Mammary microvascular endothelial cell (primary cell): Measurements from ENCODE around the gene CCL13. TPM values are rescaled to one million over a fixed set of nuclear protein-coding genes. Genes with fewer than 3 reads are reported as not detected.

Experiments
- total RNA-seq: library from RNA; depleted of rRNA; stranded (reverse); fragments of >200 nt; gene quantifications from 2 replicates; pipeline ENCODE4 v1.2.3, GENCODE V29; 2015

The CCL13 gene
- not detected in 2 replicates for total RNA-seq

GRCh38 chr17:34356194-34356593, at the start of gene CCL13:
TSS of gene CCL13 (plus strand) at chr17:34356480. CDS start at chr17:34356527, 47 bp downstream.

DNA sequence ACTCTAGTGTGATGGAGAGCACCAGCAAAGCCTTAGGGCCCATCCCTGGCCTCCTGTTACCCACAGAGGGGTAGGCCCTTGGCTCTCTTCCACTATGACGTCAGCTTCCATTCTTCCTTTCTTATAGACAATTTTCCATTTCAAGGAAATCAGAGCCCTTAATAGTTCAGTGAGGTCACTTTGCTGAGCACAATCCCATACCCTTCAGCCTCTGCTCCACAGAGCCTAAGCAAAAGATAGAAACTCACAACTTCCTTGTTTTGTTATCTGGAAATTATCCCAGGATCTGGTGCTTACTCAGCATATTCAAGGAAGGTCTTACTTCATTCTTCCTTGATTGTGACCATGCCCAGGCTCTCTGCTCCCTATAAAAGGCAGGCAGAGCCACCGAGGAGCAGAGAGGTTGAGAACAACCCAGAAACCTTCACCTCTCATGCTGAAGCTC, 37.2 kb upstream of the CCL13 start, which contains the start of gene CCL8:
CCL8 (plus strand) TSS at position 397 of the 445 bp plus-strand sequence. CDS start 67 bp downstream, outside the sequence.

GRCh38 chr17:34363183-34363661, 6.9 kb downstream of the CCL13 start, which contains the start of gene CCL1:
TSS of gene CCL1 (minus strand) at chr17:34363233. CDS start at chr17:34363161, 72 bp downstream.

Other genes starting within 250 kb of the CCL13 start
- 158 and 184 TPM in 2 replicates for gene CCL2, start 101.2 kb upstream of the CCL13 start, total RNA-seq
- not detected in 2 replicates for gene CCL7, start 86.3 kb upstream of the CCL13 start, total RNA-seq
- gene CCL11, start 70.7 kb upstream of the CCL13 start, total RNA-seq, result not detected in 2 replicates
- gene CCL8, start 37.0 kb upstream of the CCL13 start, total RNA-seq, result not detected in 2 replicates
- gene CCL1, start 6.8 kb downstream of the CCL13 start, total RNA-seq, result not detected in 2 replicates
- gene TMEM132E, start 223.1 kb downstream of the CCL13 start, total RNA-seq, result not detected in 2 replicates